Transverse colon (tissue), 4 donors: Measurements from ENCODE around the gene SERGEF. TPM values are rescaled to one million over a fixed set of nuclear protein-coding genes. Genes with fewer than 3 reads are reported as not detected.

Source experiments
- DNase-seq: peaks from one replicate; pipeline ENCODE4 v3.0.0-alpha.2; 2019
- H3K27ac ChIP-seq, 4 donors: fragments of 200-600 bp; sonication (generic); 2 replicates each; pipeline ENCODE4 v1.5.1; 2016 to 2018; ENCODE audit warnings: inconsistent platforms in 4 of 4
- H3K27me3 ChIP-seq: fragments of 200-600 bp; sonication (generic); 2 replicates; pipeline ENCODE4 v1.5.1; 2017; ENCODE audit warnings: inconsistent platforms
- H3K36me3 ChIP-seq, 4 donors: fragments of 200-600 bp; sonication (generic); 2 replicates each; pipeline ENCODE4 v1.5.1; 2017 to 2019; ENCODE audit warnings: inconsistent platforms in 4 of 4
- H3K4me1 ChIP-seq, 4 donors: fragments of 200-600 bp; sonication (generic); 2 replicates each; pipeline ENCODE4 v1.5.1; 2017 to 2020; ENCODE audit warnings: inconsistent platforms in 4 of 4
- H3K4me3 ChIP-seq, 4 donors: fragments of 200-600 bp; sonication (generic); 1 replicate in 1 of 4; 2 replicates in 3 of 4; pipeline versions ENCODE4 v1.5.1 to v1.6.1; 2017 to 2019; ENCODE audit warnings: inconsistent platforms in 4 of 4
- H3K9me3 ChIP-seq, 2 donors: fragments of 200-600 bp; sonication (generic); 2 replicates each; pipeline ENCODE4 v1.5.1; 2017 to 2019; ENCODE audit warnings: inconsistent platforms in 2 of 2
- CTCF ChIP-seq, 5 experiments: fragments of 200-600 bp in 3 of 5; fragments of 450-650 bp in 2 of 5; sonication (generic) in 3 of 5; IDR thresholded peaks; 1 replicate in 2 of 5; 2 replicates in 3 of 5; pipeline ENCODE4 v1.5.1; 2016 to 2017; ENCODE audit warnings: antibody characterized with exemption in 5 of 5, inconsistent platforms in 3 of 5, mild to moderate bottlenecking in 2 of 5, moderate library complexity in 1 of 5
- EP300 ChIP-seq: sonication (generic); formaldehyde crosslinking; IDR thresholded peaks from one replicate; pipeline ENCODE4 v1.6.1; 2017; ENCODE audit warnings: antibody characterized with exemption, low read depth
- POLR2A ChIP-seq: fragments of 450-650 bp; IDR thresholded peaks from one replicate; pipeline ENCODE4 v1.6.1; 2016; ENCODE audit warnings: antibody characterized with exemption, mild to moderate bottlenecking, moderate library complexity
- POLR2AphosphoS5 ChIP-seq, 3 donors: sonication (generic); formaldehyde crosslinking; IDR thresholded peaks; one replicate each; pipeline ENCODE4 v1.6.1; 2016; ENCODE audit warnings: antibody characterized with exemption in 3 of 3
- WGBS, 2 donors: methylation state at CpG; one replicate each; pipeline ENCODE4 v1.1.5; 2018; ENCODE audit warnings: low coverage in 1 of 2; 5-methylcytosine and 5-hydroxymethylcytosine counted together
- in situ Hi-C, 4 donors: fragments of 200-750 bp; cut with MboI; loops; one replicate each; pipeline versions ENCODE4 v1.15.0 to v1.15.1; 2017; ENCODE audit warnings: low sequenced_read_pairs in 3 of 4, low pct_ligation_motif_present in 1 of 4, low pct_unique_long_range_greater_than_20kb in 1 of 4
- intact Hi-C: fragments of 100-400 bp; cut with DNase I; formaldehyde crosslinking; loops from one replicate; pipeline ENCODE4 v1.15.1; 2023; ENCODE audit warnings: low total_unique reads
- total RNA-seq, 4 donors: library from RNA; depleted of rRNA; stranded (reverse); fragments of >200 nt; gene quantifications; one replicate each; pipeline ENCODE4 v1.1.0, GENCODE V29; 2016

Gene SERGEF
- total RNA-seq, 4 donors from 2014 or later, result 11.6 to 28.9 (median 19.1) TPM

GRCh38 chr11:17983569-17983968 lies 29.3 kb downstream of the SERGEF start:
- in situ Hi-C loops (loop anchor here in 2 of 4 donors (10.0 kb wide), 2 partner anchors 229 to 259 kb away; no protein-coding TSS in a partner anchor), intact Hi-C loops (loop anchor here (5.0 kb wide), 1 partner anchor 381 kb away; no protein-coding TSS in a partner anchor)
- Histone ChIP-seq H3K36me3 (peaks cover 0 to 15% (median 4%) of the 10 kb centered on the region in 4 donors), H3K4me1 (peaks cover 0 to 4% (median 0%) of the 10 kb centered on the region in 4 donors), H3K27ac (no peak overlapping the region), H3K9me3 (no peaks in the 10 kb centered on the region), H3K27me3 (no peaks in the 10 kb centered on the region), H3K4me3 (no peak overlapping the region)
- DNase-seq, result no peak
- 69 to 89% methylated on average over 1 of the region's 1 CpG for WGBS, 2 donors
- TF ChIP-seq CTCF (IDR thresholded peaks at IDR 0.05) (no peak), POLR2AphosphoS5 (IDR thresholded peaks at IDR 0.05) (no peak), EP300 (no peak), POLR2A (no peak)

- Histone ChIP-seq H3K36me3 (peaks cover 0 to 7% (median 0%) of the 10 kb centered on the region in 4 donors), H3K4me1 (peaks cover 0 to 4% (median 0%) of the 10 kb centered on the region in 4 donors), H3K27me3 (no peaks in the 10 kb centered on the region), H3K27ac (no peak overlapping the region), H3K4me3 (no peak overlapping the region), H3K9me3 (no peaks in the 10 kb centered on the region)
- intact Hi-C loops (loop anchor here (5.0 kb wide), 2 partner anchors 248 to 378 kb away; partner anchors contain the start of gene KCNC1), in situ Hi-C loops (loop anchor here (10.0 kb wide), 3 partner anchors 225 to 385 kb away; no protein-coding TSS in a partner anchor)
- TF ChIP-seq CTCF (IDR thresholded peaks at IDR 0.05) (peak; percentile 88 to 97 (median 94)), POLR2A (no peak)
- WGBS, 2 donors, result 20 to 43% methylated on average over 1 to 7 of the region's 7 CpGs
- no peak for DNase-seq
These were observed 33.0 kb downstream of the SERGEF start for GRCh38 chr11:17979770-17980371.

- H3K27me3 ChIP-seq, result no peaks in the 10 kb centered on the region
- 54 to 75% methylated on average over 2 to 5 of the region's 5 CpGs for WGBS, 2 donors
- H3K36me3 ChIP-seq, result no peaks in the 10 kb centered on the region
- H3K9me3 ChIP-seq, result no peaks in the 10 kb centered on the region
- in situ Hi-C loops, result loop anchor here in 3 of 4 donors (10.0 kb wide), 2 partner anchors 224 to 384 kb away; no protein-coding TSS in a partner anchor
- no peak overlapping the region for H3K27ac ChIP-seq
- TF ChIP-seq CTCF (IDR thresholded peaks at IDR 0.05) (peak; percentile 38 to 63 (median 59)), POLR2A (no peak)
- H3K4me1 ChIP-seq, result peaks cover 0 to 4% (median 0%) of the 10 kb centered on the region in 4 donors
- no peak overlapping the region for H3K4me3 ChIP-seq
- intact Hi-C loops, result loop anchor here (5.0 kb wide), 1 partner anchor 246 kb away; the partner anchor contains the start of gene KCNC1
- DNase-seq, result peak; percentile 42
These were observed 34.1 kb downstream of the SERGEF start for GRCh38 chr11:17978553-17979287.

- peaks cover 0 to 4% (median 0%) of the 10 kb centered on the region in 4 donors for H3K4me1 ChIP-seq
- WGBS, 2 donors, result 85% methylated on average over 1 of the region's 1 CpG; no CpG with 5 or more reads in 1 of the 2 donors
- TF ChIP-seq POLR2AphosphoS5 (IDR thresholded peaks at IDR 0.05) (no peak), EP300 (no peak), CTCF (IDR thresholded peaks at IDR 0.05) (no peak), POLR2A (no peak)
- in situ Hi-C loops, result loop anchor here in 3 of 4 donors (10.0 kb wide), 2 partner anchors 222 to 382 kb away; no protein-coding TSS in a partner anchor
- peaks cover 0 to 8% (median 1%) of the 10 kb centered on the region in 4 donors for H3K36me3 ChIP-seq
- no peak overlapping the region for H3K27ac ChIP-seq
- no peaks in the 10 kb centered on the region for H3K9me3 ChIP-seq
- H3K4me3 ChIP-seq, result no peak overlapping the region
- intact Hi-C loops, result loop anchor here (5.0 kb wide), 1 partner anchor 244 kb away; the partner anchor contains the start of gene KCNC1
- DNase-seq, result no peak
- no peaks in the 10 kb centered on the region for H3K27me3 ChIP-seq
These were observed 36.2 kb downstream of the SERGEF start for GRCh38 chr11:17976651-17977050.
